Loucy (cell line): ENCODE results near the gene MACROD2.

Source experiments
- CTCF ChIP-seq: fragments of 200-600 bp; sonication (generic); conservative IDR thresholded peaks from 2 replicates; pipeline ENCODE4 v1.5.1; 2014; ENCODE audit warnings: mild to moderate bottlenecking, antibody characterized with exemption, low read length
- EZH2phosphoT487 ChIP-seq: fragments of 200-600 bp; IDR thresholded peaks from 2 replicates; pipeline ENCODE4 v1.6.1; 2018; ENCODE audit warnings: antibody characterized with exemption, mild to moderate bottlenecking, moderate library complexity, borderline replicate concordance

GRCh38 chr20:14782731-14783130 lies 787.4 kb downstream of the MACROD2 start:
- TF ChIP-seq CTCF (no peak), EZH2phosphoT487 (no peak)
